ENCODE data around the gene EXOC6B.
"Not testable (repeated sequence)": the region's sequence is repeated elsewhere in the genome, so short reads cannot be mapped to it uniquely, and the experiment has no call there.

Gene EXOC6B

DNA sequence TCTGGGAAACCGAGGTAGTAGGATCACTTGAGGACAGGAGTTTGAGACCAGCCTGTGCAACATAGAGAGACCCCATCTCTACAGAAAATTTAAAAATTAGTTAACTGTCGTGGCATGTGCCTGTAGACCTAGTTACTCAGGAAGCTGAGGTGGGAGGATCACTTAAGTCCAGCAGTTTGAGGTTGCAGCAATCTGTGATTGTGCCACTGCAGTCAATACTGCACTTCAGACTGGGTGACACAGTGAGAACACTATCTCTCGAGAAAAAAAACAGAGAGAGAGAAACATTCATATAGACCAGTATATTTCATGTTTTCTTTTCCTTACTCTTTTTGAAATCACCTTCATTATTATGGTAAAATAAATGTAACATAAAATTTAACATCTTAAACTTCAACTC lies 387.5 kb downstream of the EXOC6B start:
- no peak for DNase-seq (ENCODE audit: low read depth in 2 of 2)

DNA sequence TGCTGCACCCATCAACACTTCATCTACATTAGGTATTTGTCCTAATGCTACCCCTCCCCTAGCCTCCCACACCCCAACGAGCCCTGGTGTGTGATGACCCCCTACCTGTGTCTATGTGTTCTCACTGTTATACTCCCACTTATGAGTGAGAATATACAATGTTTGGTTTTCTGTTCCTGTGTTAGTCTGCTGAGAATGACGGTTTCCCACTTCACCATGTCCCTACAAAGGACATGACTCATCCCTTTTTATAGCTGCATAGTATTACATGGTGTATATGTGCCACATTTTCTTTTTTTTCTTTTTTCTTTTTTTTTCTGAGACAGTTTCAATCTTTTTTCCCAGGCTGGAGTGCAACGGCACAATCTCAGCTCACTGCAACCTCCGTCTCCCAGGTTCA lies 394.1 kb downstream of the EXOC6B start:
- no peak for DNase-seq (ENCODE audit: low read depth in 2 of 2)

GRCh38 chr2:72427022-72427861 lies 398.6 kb downstream of the EXOC6B start:
- no peak for DNase-seq (ENCODE audit: low read depth in 2 of 2)

DNA sequence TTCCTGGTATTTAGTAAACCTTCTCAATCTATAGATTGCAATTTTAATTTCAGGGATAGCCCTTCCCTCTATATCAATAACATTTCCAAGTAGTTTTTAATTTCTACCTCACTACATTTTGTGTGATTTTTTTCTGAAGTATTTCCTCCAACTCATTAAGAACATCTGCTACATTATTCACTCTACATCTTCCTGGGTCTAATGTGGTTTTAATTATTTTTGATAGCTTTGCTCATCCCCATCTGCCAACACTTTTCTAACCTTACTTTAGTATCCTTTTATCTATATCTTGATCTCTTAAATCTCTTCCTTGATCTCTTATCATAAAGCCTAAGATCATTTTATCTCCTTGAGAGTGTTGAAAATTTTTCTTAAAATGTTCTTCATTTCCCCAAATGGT lies 399.8 kb downstream of the EXOC6B start:
- no peak for DNase-seq (ENCODE audit: low read depth in 2 of 2)

DNA sequence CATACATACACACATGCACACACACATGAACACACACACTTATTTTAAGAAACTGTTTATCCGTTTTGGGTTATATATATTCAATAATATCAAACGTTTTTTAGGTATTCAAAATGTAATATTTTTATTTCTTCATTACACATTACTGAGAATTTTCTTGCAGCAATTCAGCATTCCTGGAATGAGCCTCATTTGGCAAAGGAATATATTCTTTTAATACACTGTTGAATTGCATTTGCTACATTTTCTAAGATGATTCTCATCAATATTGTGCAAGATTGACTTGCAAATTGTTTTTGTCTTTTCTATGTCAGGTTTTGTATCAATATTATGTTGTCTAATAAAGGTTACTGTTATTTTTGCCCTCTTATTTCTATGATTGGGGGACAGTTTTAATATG lies 402.1 kb downstream of the EXOC6B start:
- no peak for DNase-seq (ENCODE audit: low read depth in 2 of 2)

DNA sequence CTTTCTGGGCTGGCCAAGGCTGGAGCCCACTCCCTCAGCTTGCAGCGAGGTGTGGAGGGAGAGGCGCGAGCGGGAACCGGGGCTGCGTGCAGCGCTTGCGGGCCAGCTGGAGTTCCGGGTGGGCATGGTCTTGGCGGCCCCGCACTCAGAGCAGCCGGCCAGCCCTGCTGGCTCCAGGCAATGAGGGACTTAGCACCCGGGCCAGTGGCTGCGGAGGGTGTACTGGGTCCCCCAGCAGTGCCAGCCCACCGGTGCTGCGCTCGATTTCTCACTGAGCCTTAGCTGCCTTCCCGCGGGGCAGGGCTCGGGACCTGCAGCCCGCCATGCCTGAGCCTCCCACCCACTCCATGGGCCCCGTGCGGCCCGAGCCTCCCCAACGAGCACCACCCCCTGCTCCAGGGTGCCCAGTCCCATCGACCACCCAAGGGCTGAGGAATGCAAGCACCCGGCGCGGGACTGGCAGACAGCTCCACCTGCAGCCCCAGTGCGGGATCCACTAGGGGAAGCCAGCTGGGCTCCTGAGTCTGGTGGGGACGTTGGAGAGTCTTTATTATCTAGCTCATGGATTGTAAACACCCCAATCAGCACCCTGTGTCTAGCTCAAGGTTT lies 404.0 kb downstream of the EXOC6B start:
- not testable (repeated sequence) for DNase-seq (ENCODE audit: low read depth in 2 of 2)

DNA sequence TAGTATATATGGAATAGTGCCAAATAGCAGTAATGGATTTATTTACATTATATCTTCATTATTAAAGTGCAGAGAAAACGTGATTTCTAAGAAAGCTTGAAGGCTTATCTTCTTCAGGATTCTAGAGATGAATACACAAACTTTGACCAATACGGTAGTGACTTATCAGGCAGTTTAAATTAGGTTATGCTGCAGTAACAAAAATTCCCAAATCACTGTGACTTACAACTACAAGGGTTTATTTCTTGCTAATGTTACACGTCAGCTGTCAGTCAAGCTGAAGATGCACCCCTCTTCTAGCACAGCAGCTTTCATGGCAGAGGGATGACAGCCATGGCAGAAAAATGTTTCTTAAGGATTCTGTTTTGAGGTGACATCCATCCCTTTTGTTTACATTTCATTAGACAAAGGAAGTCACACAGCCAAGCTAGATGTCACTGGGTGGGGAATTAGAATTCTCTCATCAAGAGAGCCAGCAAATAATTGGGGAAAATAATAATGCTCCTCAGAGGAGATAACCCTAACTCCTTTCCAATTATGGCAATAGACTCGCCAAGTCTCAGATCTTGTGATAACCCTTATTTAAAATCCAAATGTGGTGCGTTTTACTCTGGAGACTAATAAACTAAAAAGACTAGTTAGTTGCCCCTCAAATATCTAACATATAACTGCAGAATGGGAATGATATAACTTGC lies 409.9 kb downstream of the EXOC6B start:
- no peak for DNase-seq (ENCODE audit: low read depth in 2 of 2)

DNA sequence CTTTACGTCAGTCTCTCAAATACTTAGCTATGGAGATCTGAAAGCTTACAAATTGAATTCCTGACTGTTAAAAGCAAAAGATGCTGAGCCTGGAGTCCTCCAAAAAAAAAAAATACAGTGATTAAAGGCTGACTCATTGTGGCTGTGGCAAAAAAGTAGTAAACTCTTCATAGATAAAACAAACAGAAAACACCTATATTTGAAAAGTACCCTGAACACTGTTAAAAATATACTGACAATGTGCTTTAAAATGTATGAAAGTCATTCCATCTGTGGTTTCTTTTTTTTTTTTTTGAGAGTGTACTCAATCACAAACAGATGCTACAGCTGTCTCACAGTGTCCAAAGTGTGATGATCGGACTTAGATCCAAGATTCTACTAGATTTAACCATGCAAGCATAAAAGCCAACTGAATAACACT lies 410.6 kb downstream of the EXOC6B start:
- DNase-seq (ENCODE audit: low read depth in 2 of 2) = no peak

- no peak for DNase-seq (ENCODE audit: low read depth in 2 of 2)
These were observed 411.6 kb downstream of the EXOC6B start for GRCh38 chr2:72414137-72414760.

- DNase-seq (ENCODE audit: low read depth in 2 of 2) = no peak
These were observed 412.1 kb downstream of the EXOC6B start for GRCh38 chr2:72413716-72414115.

- no peak for DNase-seq (ENCODE audit: low read depth in 2 of 2)
These were observed 413.6 kb downstream of the EXOC6B start for GRCh38 chr2:72412214-72412613.

GRCh38 chr2:72399879-72400278 lies 426.0 kb downstream of the EXOC6B start:
- DNase-seq (ENCODE audit: low read depth in 2 of 2) = no peak

- DNase-seq (ENCODE audit: low read depth in 2 of 2) = no peak
These were observed 430.7 kb downstream of the EXOC6B start for GRCh38 chr2:72395096-72395495.

DNA sequence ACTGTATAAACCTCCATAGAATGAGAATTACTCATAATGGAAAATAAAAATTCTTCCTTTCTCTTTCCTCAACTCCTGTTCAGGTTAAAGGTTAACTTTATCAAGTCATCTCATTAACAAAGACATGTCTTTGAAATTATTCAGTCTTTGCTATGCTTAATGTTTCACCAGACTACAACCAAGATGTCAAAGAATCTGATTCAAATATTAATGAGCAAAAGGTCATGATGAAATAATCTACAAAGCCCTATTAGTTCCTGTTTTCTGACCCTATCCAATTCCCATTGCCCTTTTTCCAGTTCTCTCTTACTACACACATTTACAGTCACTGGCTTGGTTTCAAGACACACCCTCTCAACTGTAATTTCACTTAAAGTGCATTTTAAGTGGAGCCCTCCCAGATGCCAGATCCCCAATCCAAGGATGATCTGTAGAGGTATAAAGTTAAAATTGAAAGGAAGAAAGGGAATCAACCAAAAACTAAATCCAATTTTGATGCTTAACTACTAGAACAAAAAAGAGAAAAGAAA lies 431.2 kb downstream of the EXOC6B start:
- DNase-seq (ENCODE audit: low read depth in 2 of 2) = no peak

GRCh38 chr2:72389447-72389846 lies 436.4 kb downstream of the EXOC6B start:
- DNase-seq (ENCODE audit: low read depth in 2 of 2) = no peak

GRCh38 chr2:72388263-72388662 lies 437.6 kb downstream of the EXOC6B start:
- DNase-seq (ENCODE audit: low read depth in 2 of 2) = no peak

- no peak for DNase-seq (ENCODE audit: low read depth in 2 of 2)
These were observed 439.5 kb downstream of the EXOC6B start for GRCh38 chr2:72386288-72386687.

DNA sequence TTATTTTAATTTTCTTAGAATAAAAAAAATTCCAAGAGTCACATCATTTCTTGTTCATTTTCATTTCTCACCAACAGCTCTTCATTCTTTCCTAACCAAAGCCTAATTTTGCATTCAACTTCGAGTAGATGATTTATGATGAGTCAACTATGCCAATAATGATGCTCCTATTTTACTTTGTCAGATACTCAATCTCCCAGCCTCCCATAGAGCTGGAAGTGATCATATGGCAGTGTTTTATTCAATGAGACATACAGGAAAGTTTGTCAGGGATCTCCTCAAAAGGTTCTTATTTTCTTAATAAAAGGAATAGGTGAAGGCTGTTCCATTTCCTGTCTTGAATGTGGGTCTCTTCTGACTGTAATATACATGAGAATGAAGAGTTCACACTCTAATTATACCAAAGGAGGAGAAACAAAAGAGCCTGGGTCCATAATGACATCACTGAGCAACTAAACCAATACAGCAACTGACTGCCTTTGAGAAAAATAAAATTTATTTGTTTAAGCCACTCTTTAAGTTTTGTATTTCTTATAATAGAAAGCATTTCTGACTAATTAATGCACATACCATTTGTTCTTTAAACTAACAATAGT lies 447.0 kb downstream of the EXOC6B start:
- no peak for DNase-seq (ENCODE audit: low read depth in 2 of 2)

DNA sequence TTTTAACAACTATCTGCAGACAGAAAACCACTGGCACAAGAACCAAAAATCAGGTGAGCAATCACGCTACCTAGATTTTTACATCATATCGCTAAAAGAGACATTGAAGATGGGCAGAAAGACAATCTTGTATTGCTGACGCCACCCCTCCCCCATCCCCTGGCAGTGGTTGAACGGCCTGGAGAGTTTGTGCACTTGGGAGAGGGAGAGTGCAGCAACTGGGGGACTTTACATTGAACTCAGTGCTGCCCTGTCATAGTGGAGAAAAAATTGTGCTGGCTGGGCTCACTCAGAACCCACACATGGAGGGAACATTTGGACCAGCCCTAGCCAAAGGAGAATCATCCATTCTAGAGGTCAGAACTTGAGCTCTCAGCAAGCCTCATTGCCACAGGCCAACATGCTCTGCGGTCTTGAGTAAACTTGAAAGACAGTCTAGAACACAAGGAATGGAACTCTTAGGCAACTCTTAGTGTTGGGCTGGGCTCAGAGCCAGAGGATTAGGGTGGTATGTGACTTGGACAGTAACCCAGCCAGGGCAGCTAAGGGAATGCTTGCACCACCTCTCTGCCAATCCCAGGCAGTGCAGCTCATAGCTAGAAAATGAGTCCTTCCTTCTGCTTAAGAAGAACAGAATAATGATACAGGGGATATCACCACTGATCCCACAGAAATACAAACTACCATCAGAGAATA lies 458.2 kb downstream of the EXOC6B start:
- DNase-seq (ENCODE audit: low read depth in 2 of 2) = no peak

DNA sequence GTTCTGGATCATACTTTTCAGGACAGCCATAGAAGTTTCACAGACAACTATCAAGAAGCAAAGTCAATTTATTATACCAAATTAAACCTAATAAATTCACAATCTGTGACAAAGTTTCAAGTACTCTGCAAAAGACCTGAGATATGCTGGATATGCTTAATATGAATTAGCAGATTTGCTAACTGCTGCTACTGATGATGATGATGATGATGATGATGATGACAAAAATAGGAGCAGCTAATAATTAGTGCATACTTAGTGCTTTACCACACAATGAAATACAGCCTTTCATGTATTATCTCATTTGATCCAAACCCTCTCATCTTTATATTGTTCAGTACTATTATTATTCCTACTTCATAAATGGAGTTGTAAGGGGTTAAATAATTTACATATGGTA lies 462.4 kb downstream of the EXOC6B start:
- DNase-seq (ENCODE audit: low read depth in 2 of 2) = no peak

- no peak for DNase-seq (ENCODE audit: low read depth in 2 of 2)
These were observed 463.1 kb downstream of the EXOC6B start for GRCh38 chr2:72362733-72363132.
